ENCODE data around the gene CARNS1.
"Not testable (repeated sequence)": the region's sequence is repeated elsewhere in the genome, so short reads cannot be mapped to it uniquely, and the experiment has no call there.

The CARNS1 gene

DNA sequence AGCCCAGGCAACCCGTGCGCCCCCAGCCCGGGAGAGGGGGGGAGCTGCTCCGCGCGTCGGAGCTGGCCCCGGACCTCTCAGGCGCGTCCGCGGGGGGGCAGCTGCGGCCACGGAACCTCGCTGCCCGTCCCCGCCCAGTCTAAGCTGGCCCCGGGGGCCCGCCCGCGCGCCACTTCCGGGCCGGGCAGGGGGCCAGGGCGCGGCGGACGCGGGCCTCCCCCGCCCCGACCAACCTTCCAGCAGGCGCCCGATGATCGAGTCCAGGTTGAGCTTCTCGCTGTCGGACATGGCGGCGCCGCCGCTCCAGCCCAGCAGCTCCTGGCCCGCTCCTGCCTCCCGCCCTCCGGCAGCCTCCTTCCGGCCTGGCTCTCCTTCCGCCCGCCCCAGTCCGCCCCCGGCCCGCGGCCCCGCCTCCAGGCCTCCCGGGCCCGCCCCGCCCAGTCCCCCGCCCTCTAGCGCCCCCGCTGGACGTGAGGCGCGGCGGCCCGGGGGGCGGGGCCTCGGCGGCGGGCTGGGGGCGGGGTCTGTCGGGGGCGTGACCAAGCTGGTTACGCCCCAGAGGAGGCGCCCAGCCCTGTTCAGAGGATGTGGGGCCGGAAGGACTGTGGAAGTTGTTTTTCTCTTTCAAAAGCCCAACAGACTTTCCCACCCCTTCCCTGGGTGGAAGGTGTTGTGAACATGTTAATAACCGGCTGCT is 13.8 kb upstream of the CARNS1 start, which contains the start of gene PPP1CA:
Gene PPP1CA (minus strand): TSS at position 364 of the 697 bp plus-strand sequence. CDS start 76 bp downstream, at position 288.
- peaks cover 47% of the 10 kb centered on the region for H4K20me1 ChIP-seq
- no peaks in the 10 kb centered on the region for H3K9me3 ChIP-seq
- H3K9ac ChIP-seq, result peak within 1 kb of the TSS; percentile 96
- H3K27me3 ChIP-seq, result no peaks in the 10 kb centered on the region
- no peak for TF ChIP-seq Cebpa-rat (IDR thresholded peaks at IDR 0.05)
- peak within 1 kb of the TSS; percentile 99 for H3K27ac ChIP-seq
- H3K4me2 ChIP-seq, result peak within 1 kb of the TSS; percentile 100
- H3K4me1 ChIP-seq, result peaks cover 91% of the 10 kb centered on the region
- H3K36me3 ChIP-seq, result peaks cover 48% of the 10 kb centered on the region
- peak within 1 kb of the TSS; percentile 97 for H3K4me3 ChIP-seq

DNA sequence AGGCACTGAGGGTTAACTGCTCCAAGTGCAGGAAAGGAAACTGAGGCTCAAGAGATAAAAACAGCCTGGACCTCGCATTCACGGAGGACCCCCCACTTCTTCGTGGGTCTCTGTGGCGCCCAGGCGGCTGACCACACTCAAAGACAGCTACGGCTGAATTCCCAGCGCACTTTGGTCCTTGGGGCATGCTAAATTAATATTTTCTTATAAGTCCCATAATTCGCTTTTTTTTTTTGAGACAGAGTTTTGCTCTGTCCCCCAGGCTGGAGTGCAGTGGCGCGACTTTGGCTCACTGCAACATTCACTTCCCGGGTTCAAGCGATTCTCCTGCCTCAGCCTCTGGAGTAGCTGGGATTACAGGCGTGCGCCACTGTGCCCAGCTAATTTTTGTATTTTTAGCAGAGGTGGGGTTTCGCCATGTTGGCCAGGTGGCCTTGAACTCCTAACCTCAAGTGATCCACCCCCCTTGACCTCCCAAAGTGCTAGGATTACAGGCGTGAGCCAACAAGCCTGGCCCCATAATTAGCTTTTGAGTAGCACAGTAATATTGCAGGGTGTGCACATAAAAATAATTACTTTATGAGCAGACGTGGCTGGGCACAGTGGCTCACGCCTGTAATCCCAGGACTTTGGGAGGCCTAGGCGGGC is 13.2 kb upstream of the CARNS1 start:
- H3K4me1 ChIP-seq, result peaks cover 91% of the 10 kb centered on the region

DNA sequence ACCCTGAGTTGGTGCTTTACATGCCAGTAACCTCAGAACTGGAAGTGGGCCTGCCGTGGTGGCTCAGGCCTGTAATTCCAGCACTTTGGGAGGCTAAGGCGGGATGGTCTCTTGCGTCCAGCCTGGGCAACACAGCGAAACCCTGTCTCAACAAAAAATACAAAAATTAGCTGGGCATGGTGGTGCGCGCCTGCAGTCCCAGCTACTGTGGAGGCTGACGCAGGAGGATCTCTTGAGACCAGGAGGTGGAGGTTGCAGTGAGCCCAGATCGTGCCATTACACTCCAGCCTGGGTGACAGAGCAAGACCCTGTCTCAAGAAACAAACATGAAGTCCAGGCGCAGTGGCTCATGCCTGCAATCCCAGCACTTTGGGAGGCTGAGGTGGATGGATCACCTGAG is 12.4 kb upstream of the CARNS1 start:
- H3K36me3 ChIP-seq, result peaks cover 35% of the 10 kb centered on the region
- H3K27me3 ChIP-seq, H3K9me3 ChIP-seq: not testable (repeated sequence)
- peaks cover 33% of the 10 kb centered on the region for H4K20me1 ChIP-seq
- peak overlapping the region; percentile 97 for H3K27ac ChIP-seq
- H3K4me3 ChIP-seq, result peak overlapping the region; percentile 70
- peak overlapping the region; percentile 87 for H3K9ac ChIP-seq
- H3K4me2 ChIP-seq, result peak overlapping the region; percentile 100
- peaks cover 91% of the 10 kb centered on the region for H3K4me1 ChIP-seq

More for the DNA sequence above, 13.2 kb upstream of the CARNS1 start:
- peak overlapping the region; percentile 62 for H3K4me3 ChIP-seq
- H3K27ac ChIP-seq, result peak overlapping the region; percentile 97
- H3K4me2 ChIP-seq, result peak overlapping the region; percentile 100
- H3K36me3 ChIP-seq, result peaks cover 43% of the 10 kb centered on the region
- not testable (repeated sequence) for H3K27me3 ChIP-seq, H3K9me3 ChIP-seq
- H4K20me1 ChIP-seq, result peaks cover 41% of the 10 kb centered on the region
- peak overlapping the region; percentile 87 for H3K9ac ChIP-seq

DNA sequence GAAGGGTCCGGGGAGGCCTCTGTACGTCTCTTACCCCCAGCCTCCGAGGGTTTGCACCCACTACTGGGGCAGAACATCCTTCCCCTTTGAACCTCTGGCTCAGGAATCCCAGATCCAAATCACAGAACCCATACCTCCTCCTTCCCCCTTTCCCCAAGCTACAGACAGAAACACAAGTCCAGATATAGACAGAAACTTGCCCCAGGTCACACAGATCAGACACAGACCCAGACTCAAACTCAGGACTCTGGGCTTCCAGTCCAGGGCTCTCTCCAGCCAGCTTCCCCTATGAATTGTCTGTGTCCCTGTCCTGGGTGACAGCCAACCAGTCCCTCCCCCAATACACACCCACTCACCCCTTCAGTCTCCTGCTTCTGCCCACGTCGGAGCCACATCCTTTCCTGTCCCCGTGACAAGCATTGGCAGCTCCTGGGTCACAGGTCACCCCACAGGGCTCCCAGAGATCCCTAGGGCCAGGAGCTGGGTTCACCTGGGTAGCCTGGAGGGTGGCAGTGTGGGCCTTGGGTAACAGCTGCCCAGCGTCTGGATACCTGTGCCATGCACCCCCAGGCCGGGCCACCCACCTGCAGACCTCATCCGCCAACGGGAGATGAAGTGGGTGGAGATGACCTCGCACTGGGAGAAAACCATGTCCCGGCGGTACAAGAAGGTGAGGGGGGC is 10.8 kb upstream of the CARNS1 start:
- Histone ChIP-seq H3K4me2 (peak overlapping the region; percentile 100), H3K27ac (peak overlapping the region; percentile 97), H3K9ac (peak overlapping the region; percentile 87), H3K36me3 (peaks cover 20% of the 10 kb centered on the region), H3K27me3 (no peaks in the 10 kb centered on the region), H3K4me3 (peak overlapping the region; percentile 70), H3K4me1 (peaks cover 91% of the 10 kb centered on the region), H4K20me1 (peaks cover 17% of the 10 kb centered on the region), H3K9me3 (no peaks in the 10 kb centered on the region)
- TF ChIP-seq Cebpa-rat (IDR thresholded peaks at IDR 0.05), result no peak

DNA sequence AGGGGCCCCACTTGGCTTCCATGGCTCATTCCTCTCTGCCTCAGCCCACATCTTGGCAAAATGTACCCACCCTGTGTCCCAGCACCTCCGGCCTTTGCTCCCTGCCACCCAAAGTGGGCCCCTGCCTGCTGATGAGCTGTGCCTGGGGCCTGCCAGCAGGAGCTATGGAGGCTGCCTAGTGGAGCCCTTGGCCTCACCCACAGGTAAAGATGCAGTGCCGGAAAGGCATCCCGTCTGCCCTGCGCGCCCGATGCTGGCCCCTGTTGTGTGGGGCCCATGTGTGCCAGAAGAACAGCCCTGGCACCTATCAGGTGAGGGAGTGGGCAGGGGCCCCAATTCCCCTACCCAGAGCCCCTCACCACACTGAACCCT is 10.3 kb upstream of the CARNS1 start:
- peaks cover 12% of the 10 kb centered on the region for H4K20me1 ChIP-seq
- H3K4me1 ChIP-seq, result peaks cover 91% of the 10 kb centered on the region
- H3K27ac ChIP-seq, result peak overlapping the region; percentile 97
- no peak for TF ChIP-seq Cebpa-rat (IDR thresholded peaks at IDR 0.05)
- H3K4me3 ChIP-seq, result peak overlapping the region; percentile 70
- peaks cover 14% of the 10 kb centered on the region for H3K36me3 ChIP-seq
- peak overlapping the region; percentile 100 for H3K4me2 ChIP-seq
- no peaks in the 10 kb centered on the region for H3K27me3 ChIP-seq
- H3K9me3 ChIP-seq, result no peaks in the 10 kb centered on the region
- peak overlapping the region; percentile 87 for H3K9ac ChIP-seq

DNA sequence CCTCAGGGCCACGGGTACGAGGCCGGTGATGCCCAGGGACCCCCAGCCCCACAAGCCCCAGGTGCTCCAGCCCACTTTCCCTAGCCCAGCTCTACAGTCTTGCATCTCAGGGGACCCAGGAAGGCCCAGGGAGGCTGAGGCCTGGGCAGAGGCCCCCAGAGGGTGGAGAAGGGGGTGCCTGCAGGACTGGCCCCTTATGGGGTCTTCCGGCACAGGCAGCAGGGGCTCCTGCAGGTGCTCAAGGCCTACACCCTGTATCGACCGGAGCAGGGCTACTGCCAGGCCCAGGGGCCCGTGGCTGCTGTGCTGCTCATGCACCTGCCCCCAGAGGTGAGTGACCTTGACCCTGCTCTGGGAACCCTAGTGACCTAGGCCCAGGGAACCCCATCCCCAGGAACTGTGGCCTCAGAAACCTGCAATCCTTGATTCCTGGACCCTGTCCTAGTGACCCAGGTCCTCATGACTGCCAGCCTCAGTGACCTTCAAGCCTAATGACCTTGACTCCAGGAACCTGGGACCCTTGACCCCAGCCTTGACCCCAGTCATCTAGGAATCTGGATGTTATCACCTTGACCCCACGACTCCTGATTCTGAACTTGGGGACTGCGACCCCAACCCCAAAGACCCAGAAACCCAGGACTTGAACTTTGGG is 9.7 kb upstream of the CARNS1 start:
- H3K4me2 ChIP-seq, result peak overlapping the region; percentile 100
- 0 out of 2 replicates have a peak, but pooled peaks cover 10% of the 10 kb centered on the region for H3K36me3 ChIP-seq
- peak overlapping the region; percentile 87; the same call in 1 of the 2 replicates for H3K9ac ChIP-seq
- H3K4me3 ChIP-seq, result peak overlapping the region; percentile 70; the same call in 1 of the 2 replicates
- H4K20me1 ChIP-seq, result peaks cover 6% of the 10 kb centered on the region
- peaks cover 91% of the 10 kb centered on the region for H3K4me1 ChIP-seq
- TF ChIP-seq Cebpa-rat (IDR thresholded peaks at IDR 0.05), result no peak
- no peaks in the 10 kb centered on the region for H3K9me3 ChIP-seq
- no peaks in the 10 kb centered on the region for H3K27me3 ChIP-seq
- peak overlapping the region; percentile 97 for H3K27ac ChIP-seq

DNA sequence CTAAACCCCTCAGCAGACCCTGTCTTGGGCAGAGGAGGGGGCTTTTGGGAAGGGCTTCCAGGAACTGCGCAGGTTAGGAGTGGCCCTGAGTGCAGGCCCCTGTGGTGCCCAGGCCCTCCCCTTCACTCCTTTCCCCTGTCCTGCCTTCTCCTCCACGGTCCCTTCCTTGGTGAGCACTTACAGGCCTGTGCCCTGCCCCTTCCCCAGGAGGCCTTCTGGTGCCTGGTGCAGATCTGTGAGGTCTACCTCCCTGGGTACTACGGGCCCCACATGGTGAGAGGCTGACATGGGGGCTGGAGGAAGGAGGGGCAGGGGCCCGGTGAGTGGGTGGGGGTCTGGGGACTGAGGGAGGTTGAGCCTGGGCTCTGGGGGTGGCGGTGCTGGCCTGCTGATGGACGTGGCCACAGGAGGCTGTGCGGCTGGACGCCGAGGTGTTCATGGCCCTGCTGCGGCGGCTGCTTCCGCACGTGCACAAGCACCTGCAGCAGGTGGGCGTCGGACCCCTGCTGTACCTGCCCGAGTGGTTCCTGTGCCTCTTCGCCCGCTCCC is 9.0 kb upstream of the CARNS1 start:
- H3K9ac ChIP-seq, result peak overlapping the region; percentile 87; the same call in 1 of the 2 replicates
- H3K4me2 ChIP-seq, result peak overlapping the region; percentile 100
- H3K27ac ChIP-seq, result peak overlapping the region; percentile 97
- TF ChIP-seq Cebpa-rat (IDR thresholded peaks at IDR 0.05), result no peak
- H3K4me3 ChIP-seq, result 0 out of 2 replicates have a peak overlapping the region, but pooled peaks have one; percentile 45
- H3K27me3 ChIP-seq, result no peaks in the 10 kb centered on the region
- no peaks in the 10 kb centered on the region for H3K9me3 ChIP-seq
- H3K36me3 ChIP-seq, result 0 out of 2 replicates have a peak, but pooled peaks cover 10% of the 10 kb centered on the region
- no peaks in the 10 kb centered on the region for H4K20me1 ChIP-seq
- peaks cover 96% of the 10 kb centered on the region for H3K4me1 ChIP-seq

GRCh38 chr11:67406969-67407687 is 8.3 kb upstream of the CARNS1 start:
- Histone ChIP-seq H4K20me1 (no peaks in the 10 kb centered on the region), H3K9me3 (no peaks in the 10 kb centered on the region), H3K4me2 (peak overlapping the region; percentile 100), H3K27me3 (no peaks in the 10 kb centered on the region), H3K27ac (peak overlapping the region; percentile 97), H3K4me1 (peaks cover 100% of the 10 kb centered on the region), H3K9ac (peak overlapping the region; percentile 87), H3K4me3 (peak overlapping the region; percentile 45), H3K36me3 (0 out of 2 replicates have a peak, but pooled peaks cover 10% of the 10 kb centered on the region)
- no peak for TF ChIP-seq Cebpa-rat (IDR thresholded peaks at IDR 0.05)

Data from BLaER1 (cell line).